HepG2 (cell line): ENCODE data around the gene HOMEZ. TPM values are rescaled to one million over a fixed set of nuclear protein-coding genes. Genes with fewer than 3 reads are reported as not detected.

Experiments
- AHR ChIP-seq: IDR thresholded peaks from 2 replicates; pipeline ENCODE4 v1.6.1; 2018; ENCODE audit warnings: missing genetic modification reagents, missing compliant biosample characterization
- IKZF4 ChIP-seq: sonication (generic); formaldehyde crosslinking; IDR thresholded peaks from 2 replicates; pipeline ENCODE4 v1.5.1; 2020; ENCODE audit warnings: borderline replicate concordance, mild to moderate bottlenecking, low read depth, missing genetic modification reagents; ENCODE audit errors: not compliant biosample characterization
- ISL2 ChIP-seq: sonication (generic); formaldehyde crosslinking; IDR thresholded peaks from 2 replicates; pipeline ENCODE4 v1.5.0; 2020; ENCODE audit warnings: missing genetic modification reagents
- MYNN ChIP-seq: sonication (generic); formaldehyde crosslinking; IDR thresholded peaks from 2 replicates; pipeline ENCODE4 v1.4.0; 2020; ENCODE audit warnings: mild to moderate bottlenecking, low read depth, missing genetic modification reagents
- POLR2AphosphoS5 ChIP-seq: IDR thresholded peaks from 2 replicates; pipeline ENCODE4 v1.6.1; 2012; ENCODE audit warnings: low read depth, low read length
- SNRNP70 ChIP-seq: fragments of 200-400 bp; formaldehyde crosslinking; IDR thresholded peaks from 2 replicates; pipeline ENCODE4 v1.6.1; 2017; ENCODE audit warnings: mild to moderate bottlenecking, low read depth, low read length, moderate library complexity
- TBX2 ChIP-seq: sonication (generic); formaldehyde crosslinking; IDR thresholded peaks from 2 replicates; pipeline ENCODE4 v1.5.0; 2020; ENCODE audit warnings: missing genetic modification reagents, mild to moderate bottlenecking, borderline replicate concordance
- XBP1 ChIP-seq: sonication (generic); formaldehyde crosslinking; IDR thresholded peaks from 2 replicates; pipeline ENCODE4 v1.5.0; 2020; ENCODE audit warnings: missing genetic modification reagents
- ZBTB42 ChIP-seq: sonication (generic); formaldehyde crosslinking; IDR thresholded peaks from 2 replicates; pipeline ENCODE4 v1.5.0; 2020; ENCODE audit warnings: mild to moderate bottlenecking, missing genetic modification reagents
- ZNF10 ChIP-seq: sonication (generic); formaldehyde crosslinking; IDR thresholded peaks from 2 replicates; pipeline ENCODE4 v1.4.0; 2020; ENCODE audit warnings: mild to moderate bottlenecking, low read depth, missing genetic modification reagents, borderline replicate concordance
- ZNF431 ChIP-seq: sonication (generic); formaldehyde crosslinking; IDR thresholded peaks from 2 replicates; pipeline ENCODE4 v1.9.0; 2022; ENCODE audit warnings: missing genetic modification reagents, low read depth, mild to moderate bottlenecking, borderline replicate concordance
- ZNF549 ChIP-seq: sonication (generic); formaldehyde crosslinking; IDR thresholded peaks from 2 replicates; pipeline ENCODE4 v1.5.0; 2020; ENCODE audit warnings: missing genetic modification reagents
- ZSCAN9 ChIP-seq: IDR thresholded peaks from 2 replicates; pipeline ENCODE4 v1.6.1; 2016; ENCODE audit warnings: borderline replicate concordance
- polyA plus RNA-seq, 8 experiments: library from polyadenylated mRNA; depleted of rRNA in 3 of 8; stranded (reverse) in 7 of 8; unstranded in 1 of 8; fragments of >200 nt; fragmentation: Illumina TruSeq in 4 of 8; extraction: Trizol in 4 of 8; gene quantifications; 2 replicates each; pipeline versions ENCODE4 v1.2.1 to v1.2.3, GENCODE V29; 2011 to 2016; ENCODE audit warnings: low read depth in 4 of 8, missing spikeins in 1 of 8, mixed read lengths in 1 of 8; ENCODE audit not compliant: insufficient read depth in 1 of 8
- total RNA-seq, 5 experiments: library from RNA; depleted of rRNA; stranded (reverse); fragments of >200 nt; fragmentation: Illumina TruSeq; extraction: Trizol; gene quantifications; 2 replicates each; pipeline ENCODE4 v1.2.3, GENCODE V29; 2016; ENCODE audit warnings: low read depth in 1 of 5
- TF ChIP-seq, protein P1 (sequence below): fragments of 450-650 bp; IDR thresholded peaks from 2 replicates; pipeline ENCODE4 v1.6.1; 2017; ENCODE audit warnings: mild to moderate bottlenecking
- TF ChIP-seq, protein P2 (sequence below): sonication (generic); formaldehyde crosslinking; IDR thresholded peaks from 2 replicates; pipeline ENCODE4 v1.8.1; 2023; ENCODE audit warnings: mild to moderate bottlenecking, missing genetic modification reagents, borderline replicate concordance
- TF ChIP-seq, protein P3 (sequence below): sonication (generic); formaldehyde crosslinking; conservative IDR thresholded peaks from 2 replicates; pipeline ENCODE4 v1.5.0; 2020; ENCODE audit warnings: missing genetic modification reagents
- TF ChIP-seq, protein P4 (sequence below): sonication (generic); formaldehyde crosslinking; IDR thresholded peaks from 2 replicates; pipeline ENCODE4 v1.5.0; 2020; ENCODE audit warnings: missing genetic modification reagents
- TF ChIP-seq, protein P5 (sequence below): sonication (generic); formaldehyde crosslinking; IDR thresholded peaks from 2 replicates; pipeline ENCODE4 v1.5.1; 2020; ENCODE audit warnings: missing genetic modification reagents, mild to moderate bottlenecking, borderline replicate concordance

HOMEZ gene
- total and polyA plus RNA-seq, 2 of the 13 experiments (the other 11 are each of a cell fraction or from before 2014, with no cell fraction given): 14.5 to 31.8 TPM

DNA sequence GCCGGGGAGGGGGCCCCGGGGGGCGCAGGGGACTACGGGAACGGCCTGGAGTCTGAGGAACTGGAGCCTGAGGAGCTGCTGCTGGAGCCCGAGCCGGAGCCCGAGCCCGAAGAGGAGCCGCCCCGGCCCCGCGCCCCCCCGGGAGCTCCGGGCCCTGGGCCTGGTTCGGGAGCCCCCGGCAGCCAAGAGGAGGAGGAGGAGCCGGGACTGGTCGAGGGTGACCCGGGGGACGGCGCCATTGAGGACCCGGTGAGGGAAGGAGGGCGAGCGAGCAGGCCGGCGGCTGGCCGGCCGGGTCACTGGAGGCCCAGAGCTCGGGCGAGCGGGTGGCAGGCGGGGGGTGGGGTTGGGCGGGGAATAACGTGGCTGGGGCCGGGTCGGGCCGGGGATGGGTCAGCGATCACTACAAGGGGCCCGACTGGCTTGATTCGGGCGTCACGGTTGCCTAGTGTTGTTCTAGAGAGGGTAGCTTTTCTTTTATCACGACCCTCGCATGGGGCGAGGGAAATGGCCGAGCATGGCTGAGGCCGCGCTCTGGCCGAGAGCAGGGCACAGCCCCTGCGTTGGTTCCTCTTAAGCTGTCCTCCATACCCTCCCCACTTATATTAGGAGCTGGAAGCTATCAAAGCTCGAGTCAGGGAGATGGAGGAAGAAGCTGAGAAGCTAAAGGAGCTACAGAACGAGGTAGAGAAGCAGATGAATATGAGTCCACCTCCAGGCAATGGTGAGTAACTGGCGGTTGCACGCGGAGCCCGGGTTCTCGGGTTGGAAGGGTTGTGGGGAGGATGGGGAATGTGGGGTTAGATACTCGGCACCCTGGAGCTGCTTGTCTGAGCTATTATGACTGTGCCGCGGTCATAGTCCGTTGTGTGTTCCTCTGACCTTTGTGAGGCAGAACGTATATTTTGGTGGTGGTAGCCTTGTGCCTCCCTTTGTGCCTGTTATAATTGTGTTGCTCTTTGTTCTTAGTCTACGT lies 35.9 kb upstream of the HOMEZ start (continued):
- TF ChIP-seq SNRNP70 (peak; percentile 84; the same call in 1 of the 2 replicates), IKZF4 (peak; percentile 15), ZNF549 (CRISPR knock-in tag) (peak; percentile 83; the same call in 1 of the 2 replicates), ZSCAN9 (CRISPR knock-in tag) (peak; percentile 31; the same call in 1 of the 2 replicates), POLR2AphosphoS5 (peak; percentile 45), ZNF431 (CRISPR knock-in tag) (no peak), ZNF10 (CRISPR knock-in tag) (peak; percentile 86; the same call in 1 of the 2 replicates), MYNN (CRISPR knock-in tag) (no peak), AHR (CRISPR knock-in tag) (peak; percentile 66; the same call in 1 of the 2 replicates), TBX2 (CRISPR knock-in tag) (no peak; the same call in 1 of the 2 replicates), ZBTB42 (CRISPR knock-in tag) (peak; percentile 15; the same call in 1 of the 2 replicates), ISL2 (peak; percentile 77), XBP1 (CRISPR knock-in tag) (peak; percentile 28; the same call in 1 of the 2 replicates)
- TF ChIP-seq, protein P1, sequence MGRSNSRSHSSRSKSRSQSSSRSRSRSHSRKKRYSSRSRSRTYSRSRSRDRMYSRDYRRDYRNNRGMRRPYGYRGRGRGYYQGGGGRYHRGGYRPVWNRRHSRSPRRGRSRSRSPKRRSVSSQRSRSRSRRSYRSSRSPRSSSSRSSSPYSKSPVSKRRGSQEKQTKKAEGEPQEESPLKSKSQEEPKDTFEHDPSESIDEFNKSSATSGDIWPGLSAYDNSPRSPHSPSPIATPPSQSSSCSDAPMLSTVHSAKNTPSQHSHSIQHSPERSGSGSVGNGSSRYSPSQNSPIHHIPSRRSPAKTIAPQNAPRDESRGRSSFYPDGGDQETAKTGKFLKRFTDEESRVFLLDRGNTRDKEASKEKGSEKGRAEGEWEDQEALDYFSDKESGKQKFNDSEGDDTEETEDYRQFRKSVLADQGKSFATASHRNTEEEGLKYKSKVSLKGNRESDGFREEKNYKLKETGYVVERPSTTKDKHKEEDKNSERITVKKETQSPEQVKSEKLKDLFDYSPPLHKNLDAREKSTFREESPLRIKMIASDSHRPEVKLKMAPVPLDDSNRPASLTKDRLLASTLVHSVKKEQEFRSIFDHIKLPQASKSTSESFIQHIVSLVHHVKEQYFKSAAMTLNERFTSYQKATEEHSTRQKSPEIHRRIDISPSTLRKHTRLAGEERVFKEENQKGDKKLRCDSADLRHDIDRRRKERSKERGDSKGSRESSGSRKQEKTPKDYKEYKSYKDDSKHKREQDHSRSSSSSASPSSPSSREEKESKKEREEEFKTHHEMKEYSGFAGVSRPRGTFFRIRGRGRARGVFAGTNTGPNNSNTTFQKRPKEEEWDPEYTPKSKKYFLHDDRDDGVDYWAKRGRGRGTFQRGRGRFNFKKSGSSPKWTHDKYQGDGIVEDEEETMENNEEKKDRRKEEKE: no peak
- TF ChIP-seq, protein P2, sequence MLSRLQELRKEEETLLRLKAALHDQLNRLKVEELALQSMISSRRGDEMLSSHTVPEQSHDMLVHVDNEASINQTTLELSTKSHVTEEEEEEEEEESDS (CRISPR knock-in tag): peak; percentile 90
- TF ChIP-seq, protein P3, sequence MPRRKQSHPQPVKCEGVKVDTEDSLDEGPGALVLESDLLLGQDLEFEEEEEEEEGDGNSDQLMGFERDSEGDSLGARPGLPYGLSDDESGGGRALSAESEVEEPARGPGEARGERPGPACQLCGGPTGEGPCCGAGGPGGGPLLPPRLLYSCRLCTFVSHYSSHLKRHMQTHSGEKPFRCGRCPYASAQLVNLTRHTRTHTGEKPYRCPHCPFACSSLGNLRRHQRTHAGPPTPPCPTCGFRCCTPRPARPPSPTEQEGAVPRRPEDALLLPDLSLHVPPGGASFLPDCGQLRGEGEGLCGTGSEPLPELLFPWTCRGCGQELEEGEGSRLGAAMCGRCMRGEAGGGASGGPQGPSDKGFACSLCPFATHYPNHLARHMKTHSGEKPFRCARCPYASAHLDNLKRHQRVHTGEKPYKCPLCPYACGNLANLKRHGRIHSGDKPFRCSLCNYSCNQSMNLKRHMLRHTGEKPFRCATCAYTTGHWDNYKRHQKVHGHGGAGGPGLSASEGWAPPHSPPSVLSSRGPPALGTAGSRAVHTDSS (CRISPR knock-in tag): 0 out of 2 replicates have a peak, but pooled peaks have one; percentile 11
- TF ChIP-seq, protein P4, sequence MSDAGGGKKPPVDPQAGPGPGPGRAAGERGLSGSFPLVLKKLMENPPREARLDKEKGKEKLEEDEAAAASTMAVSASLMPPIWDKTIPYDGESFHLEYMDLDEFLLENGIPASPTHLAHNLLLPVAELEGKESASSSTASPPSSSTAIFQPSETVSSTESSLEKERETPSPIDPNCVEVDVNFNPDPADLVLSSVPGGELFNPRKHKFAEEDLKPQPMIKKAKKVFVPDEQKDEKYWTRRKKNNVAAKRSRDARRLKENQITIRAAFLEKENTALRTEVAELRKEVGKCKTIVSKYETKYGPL: no peak; the same call in none of the 2 replicates
- TF ChIP-seq, protein P5, sequence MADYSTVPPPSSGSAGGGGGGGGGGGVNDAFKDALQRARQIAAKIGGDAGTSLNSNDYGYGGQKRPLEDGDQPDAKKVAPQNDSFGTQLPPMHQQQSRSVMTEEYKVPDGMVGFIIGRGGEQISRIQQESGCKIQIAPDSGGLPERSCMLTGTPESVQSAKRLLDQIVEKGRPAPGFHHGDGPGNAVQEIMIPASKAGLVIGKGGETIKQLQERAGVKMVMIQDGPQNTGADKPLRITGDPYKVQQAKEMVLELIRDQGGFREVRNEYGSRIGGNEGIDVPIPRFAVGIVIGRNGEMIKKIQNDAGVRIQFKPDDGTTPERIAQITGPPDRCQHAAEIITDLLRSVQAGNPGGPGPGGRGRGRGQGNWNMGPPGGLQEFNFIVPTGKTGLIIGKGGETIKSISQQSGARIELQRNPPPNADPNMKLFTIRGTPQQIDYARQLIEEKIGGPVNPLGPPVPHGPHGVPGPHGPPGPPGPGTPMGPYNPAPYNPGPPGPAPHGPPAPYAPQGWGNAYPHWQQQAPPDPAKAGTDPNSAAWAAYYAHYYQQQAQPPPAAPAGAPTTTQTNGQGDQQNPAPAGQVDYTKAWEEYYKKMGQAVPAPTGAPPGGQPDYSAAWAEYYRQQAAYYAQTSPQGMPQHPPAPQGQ (CRISPR knock-in tag): peak; percentile 96; the same call in 1 of the 2 replicates
